Measurements from ENCODE around the gene RTN4IP1.

- TF ChIP-seq CTCF (conservative IDR thresholded peaks at IDR 0.05; ENCODE audit: low read depth, low read length) (no peak), EZH2phosphoT487 (IDR thresholded peaks at IDR 0.05; ENCODE audit: borderline replicate concordance, low read length) (no peak)
Observed at GRCh38 chr6:106667022-106667402, 37.7 kb upstream of the RTN4IP1 start.

All from PC-3 (cell line).